Astrocyte of the spinal cord (primary cell): ENCODE measurements around the gene UTP4.

ENCODE experiments used
- DNase-seq: peaks from one replicate; pipeline ENCODE4 v3.0.0; 2011; ENCODE audit warnings: low read depth, low spot score
- H3K4me3 ChIP-seq: 2 replicates; pipeline ENCODE4 v1.5.1; 2011; ENCODE audit warnings: low read depth, mild to moderate bottlenecking, low read length, moderate library complexity
- CTCF ChIP-seq: IDR thresholded peaks from 2 replicates; pipeline ENCODE4 v1.5.1; 2012; ENCODE audit warnings: low read depth, mild to moderate bottlenecking, low read length, inconsistent platforms
- in situ Hi-C: cut with HindIII; loops from 2 replicates; pipeline ENCODE4 v1.10.0; 2017; ENCODE audit warnings: low sequenced_read_pairs

UTP4 gene

GRCh38 chr16:69195369-69196029, 63.0 kb downstream of the UTP4 start:
- in situ Hi-C loops, result no loop called here
- H3K4me3 ChIP-seq, result no peak overlapping the region
- TF ChIP-seq CTCF, result no peak
- DNase-seq, result no peak

- no peak for DNase-seq
- TF ChIP-seq CTCF, result no peak
- in situ Hi-C loops, result no loop called here
- H3K4me3 ChIP-seq, result no peak overlapping the region
Measured at GRCh38 chr16:69197573-69197972, 65.1 kb downstream of the UTP4 start.

GRCh38 chr16:69199382-69199781, 66.9 kb downstream of the UTP4 start:
- TF ChIP-seq CTCF, result no peak
- in situ Hi-C loops, result no loop called here
- DNase-seq, result peak; percentile 50
- H3K4me3 ChIP-seq, result no peak overlapping the region

GRCh38 chr16:69201291-69201690, 68.8 kb downstream of the UTP4 start:
- no peak for DNase-seq
- in situ Hi-C loops, result no loop called here
- no peak for TF ChIP-seq CTCF
- H3K4me3 ChIP-seq, result no peak overlapping the region

GRCh38 chr16:69201787-69202186, 69.3 kb downstream of the UTP4 start:
- TF ChIP-seq CTCF, result no peak
- no peak overlapping the region for H3K4me3 ChIP-seq
- in situ Hi-C loops, result no loop called here
- DNase-seq, result no peak

GRCh38 chr16:69204172-69204571, 71.7 kb downstream of the UTP4 start:
- no peak for TF ChIP-seq CTCF
- H3K4me3 ChIP-seq, result no peak overlapping the region
- in situ Hi-C loops, result no loop called here
- DNase-seq, result peak; percentile 35

- TF ChIP-seq CTCF, result no peak
- H3K4me3 ChIP-seq, result no peak overlapping the region
- DNase-seq, result no peak
- in situ Hi-C loops, result no loop called here
Measured at GRCh38 chr16:69209735-69210134, 77.3 kb downstream of the UTP4 start.
